Endothelial cell of umbilical vein (primary cell): ENCODE measurements around the gene STC2. TPM values are rescaled to one million over a fixed set of nuclear protein-coding genes. Genes with fewer than 3 reads are reported as not detected.

Experiments used
- BruUV-seq: library from RNA; stranded (reverse); fragments of 400-500 nt; replicated peaks from 2 replicates; lab custom pipeline; 2021; lab: Mats Ljungman, UMichigan
- CTCF ChIA-PET: fragments of 300-600, 350-600 bp; sonication (Branson Sonifier 250); formaldehyde crosslinking; loops from one replicate; lab custom pipeline; 2021; ENCODE audit warnings: antibody characterized with exemption, inconsistent platforms; lab: Charles Lee
- POLR2A ChIA-PET: fragments of 300-600, 350-600 bp; sonication (Branson Sonifier 250); formaldehyde crosslinking; loops from one replicate; lab custom pipeline; 2021; ENCODE audit warnings: antibody characterized with exemption, inconsistent platforms; lab: Charles Lee
- DNase-seq: peaks from one replicate; pipeline ENCODE4 v3.0.0-alpha.2; 2011; ENCODE audit warnings: low read depth, low spot score
- FAIRE-seq: peaks from 2 replicates; lab custom pipeline; 2011; peaks lifted over from hg19 to GRCh38; lab: Jason Lieb, UNC
- H2AFZ ChIP-seq: 2 replicates; pipeline ENCODE4 v1.6.0; 2012; ENCODE audit warnings: low read depth, low read length, control low read depth, inconsistent platforms
- H3K27ac ChIP-seq: 2 replicates; pipeline ENCODE4 v1.5.1; 2011; ENCODE audit warnings: low read depth, mild to moderate bottlenecking, control low read depth, low read length, moderate library complexity; ENCODE audit not compliant: insufficient read depth
- H3K27me3 ChIP-seq, 2 experiments: 2 replicates each; pipeline versions ENCODE4 v1.6.0 to v1.6.1; 2011; ENCODE audit warnings: low read length in 2 of 2, mixed read lengths in 1 of 2; ENCODE audit not compliant: control insufficient read depth in 2 of 2, insufficient read depth in 2 of 2
- H3K36me3 ChIP-seq, 2 experiments: 2 replicates in 1 of 2; 3 replicates in 1 of 2; pipeline ENCODE4 v1.5.1; 2011; ENCODE audit warnings: low read length in 2 of 2, mild to moderate bottlenecking in 1 of 2, moderate library complexity in 1 of 2; ENCODE audit not compliant: control insufficient read depth in 2 of 2, insufficient read depth in 2 of 2; ENCODE audit errors: extremely low read depth in 1 of 2
- H3K4me1 ChIP-seq: 3 replicates; pipeline ENCODE4 v1.5.1; 2011; ENCODE audit warnings: mild to moderate bottlenecking, low read length; ENCODE audit not compliant: control insufficient read depth, insufficient read depth; ENCODE audit errors: extremely low read depth
- H3K4me2 ChIP-seq: 2 replicates; pipeline ENCODE4 v1.6.1; 2011; ENCODE audit warnings: low read length, control low read depth, mixed read lengths; ENCODE audit not compliant: insufficient read depth
- H3K4me3 ChIP-seq, 3 experiments: fragments of 200-600 bp in 1 of 3; sonication (generic), shearing (Covaris generic) in 1 of 3; replicated peaks in 1 of 3; 2 replicates each; pipeline ENCODE4 v1.5.1; 2011 to 2016; ENCODE audit warnings: control low read depth in 3 of 3, low read length in 3 of 3, mild to moderate bottlenecking in 2 of 3, inconsistent platforms in 1 of 3, low read depth in 1 of 3, moderate library complexity in 1 of 3; ENCODE audit not compliant: insufficient read depth in 1 of 3
- H3K79me2 ChIP-seq: 2 replicates; pipeline ENCODE4 v1.6.0; 2012; ENCODE audit warnings: low read length, inconsistent platforms; ENCODE audit not compliant: control insufficient read depth, insufficient read depth
- H3K9ac ChIP-seq: replicated peaks from 2 replicates; pipeline ENCODE3; 2011; ENCODE audit warnings: low read length, control low read depth; ENCODE audit not compliant: insufficient read depth; ENCODE audit errors: extremely low read depth
- H3K9me1 ChIP-seq: replicated peaks from 3 replicates; pipeline ENCODE4 v1.6.0; 2011; ENCODE audit warnings: mild to moderate bottlenecking, low read length; ENCODE audit not compliant: control insufficient read depth, insufficient read depth; ENCODE audit errors: extremely low read depth
- H3K9me3 ChIP-seq: replicated peaks from 2 replicates; pipeline ENCODE4 v1.5.1; 2012; ENCODE audit warnings: low read length, inconsistent platforms; ENCODE audit not compliant: control insufficient read depth, insufficient read depth
- H4K20me1 ChIP-seq: replicated peaks from 2 replicates; pipeline ENCODE3; 2011; ENCODE audit warnings: mild to moderate bottlenecking, low read length; ENCODE audit not compliant: control insufficient read depth, insufficient read depth; ENCODE audit errors: extremely low read depth
- CTCF ChIP-seq, 2 donors: IDR thresholded peaks; 1 replicate in 1 of 2; 2 replicates in 1 of 2; pipeline ENCODE4 v1.5.1; 2011; ENCODE audit warnings: low read length in 2 of 2, mild to moderate bottlenecking in 2 of 2, moderate library complexity in 2 of 2, control low read depth in 1 of 2, inconsistent platforms in 1 of 2, low read depth in 1 of 2; ENCODE audit not compliant: insufficient read depth in 1 of 2; ENCODE audit errors: extremely low read depth in 1 of 2
- EZH2 ChIP-seq: IDR thresholded peaks from 2 replicates; pipeline ENCODE4 v1.6.1; 2012; ENCODE audit warnings: borderline replicate concordance, low read depth, mild to moderate bottlenecking, moderate library complexity, low read length, inconsistent platforms; ENCODE audit not compliant: severe bottlenecking
- FOS ChIP-seq: IDR thresholded peaks from 2 replicates; pipeline ENCODE4 v1.6.1; 2011; ENCODE audit warnings: mild to moderate bottlenecking, low read length, moderate library complexity, borderline replicate concordance; ENCODE audit not compliant: insufficient read depth
- GATA2 ChIP-seq: IDR thresholded peaks from 2 replicates; pipeline ENCODE4 v1.7.0; 2011; ENCODE audit warnings: low read depth, mild to moderate bottlenecking, moderate library complexity, mixed read lengths, low read length; ENCODE audit not compliant: insufficient read length, insufficient read depth
- JUN ChIP-seq: IDR thresholded peaks from 2 replicates; pipeline ENCODE4 v1.6.1; 2011; ENCODE audit warnings: borderline replicate concordance, low read depth; ENCODE audit not compliant: insufficient read length, insufficient read depth
- MAX ChIP-seq: IDR thresholded peaks from 2 replicates; pipeline ENCODE4 v1.6.1; 2011; ENCODE audit not compliant: insufficient read depth, insufficient read length
- MYC ChIP-seq: IDR thresholded peaks from one replicate; pipeline ENCODE4 v1.6.1; 2011; ENCODE audit warnings: mild to moderate bottlenecking, low read depth, low read length
- POLR2A ChIP-seq: IDR thresholded peaks from 2 replicates; pipeline ENCODE4 v1.6.1; 2012; ENCODE audit warnings: low read depth, mild to moderate bottlenecking, control low read depth, low read length
- POLR2AphosphoS5 ChIP-seq: IDR thresholded peaks from 2 replicates; pipeline ENCODE4 v1.6.1; 2012; ENCODE audit warnings: low read depth, mild to moderate bottlenecking, control low read depth, low read length, moderate library complexity; ENCODE audit not compliant: insufficient read depth
- dilution Hi-C: fragments of 300-500 bp; cut with MboI; formaldehyde crosslinking; loops from one replicate; pipeline ENCODE4 v1.15.0; 2019; ENCODE audit warnings: low sequenced_read_pairs; ENCODE audit not compliant: extremely low pct_ligation_motif_present
- intact Hi-C: fragments of 100-400 bp; cut with micrococcal nuclease; formaldehyde crosslinking; loops from one replicate; pipeline ENCODE4 v1.10.0; 2022
- polyA plus RNA-seq, 4 experiments: library from polyadenylated mRNA; depleted of rRNA in 3 of 4; stranded (reverse) in 3 of 4; unstranded in 1 of 4; fragments of >200 nt; gene quantifications; 2 replicates each; pipeline versions ENCODE4 v1.2.1 to v1.2.3, GENCODE V29; 2011 to 2012; ENCODE audit warnings: missing spikeins in 1 of 4
- total RNA-seq: library from RNA; stranded (reverse); gene quantifications from 2 replicates; pipeline ENCODE4 v1.2.3, GENCODE V29; 2021

The STC2 gene
- total and polyA plus RNA-seq, 2 donors (not counting 3 experiments of a cell fraction or from before 2014, with no cell fraction given), result 19.0 to 26.9 TPM

GRCh38 chr5:173355561-173355960 is 27.3 kb upstream of the STC2 start:
- H3K27ac ChIP-seq, result no peak overlapping the region
- TF ChIP-seq EZH2 (no peak), POLR2AphosphoS5 (no peak), CTCF (IDR thresholded peaks at IDR 0.05; ENCODE audit: extremely low read depth in 1 of 2, insufficient read depth in 1 of 2, low read depth in 1 of 2, low read length in 2 of 2) (no peak), JUN (no peak), FOS (no peak), GATA2 (no peak), MAX (no peak), MYC (no peak), POLR2A (no peak)
- no peaks in the 10 kb centered on the region for H4K20me1 ChIP-seq
- H2AFZ ChIP-seq, result no peak overlapping the region
- intact Hi-C loops (no loop called here), dilution Hi-C loops (no loop called here)
- DNase-seq (no peak), FAIRE-seq (no peak)
- no peaks in the 10 kb centered on the region for H3K9me3 ChIP-seq
- no peak overlapping the region for H3K9ac ChIP-seq
- BruUV-seq, result no TSS peak
- no peaks in the 10 kb centered on the region for H3K9me1 ChIP-seq
- H3K79me2 ChIP-seq, result no peaks in the 10 kb centered on the region
- no peak overlapping the region for H3K4me3 ChIP-seq
- peaks cover 1 to 3% of the 10 kb centered on the region in 2 experiments for H3K27me3 ChIP-seq
- H3K36me3 ChIP-seq, result no peaks in the 10 kb centered on the region
- no peak overlapping the region for H3K4me2 ChIP-seq
- POLR2A ChIA-PET, result no interaction called here
- H3K4me1 ChIP-seq, result no peaks in the 10 kb centered on the region
- CTCF ChIA-PET, result no interaction called here
